ENCODE data around the gene SETD6. TPM values are rescaled to one million over a fixed set of nuclear protein-coding genes. Genes with fewer than 3 reads are reported as not detected.
"Not testable (repeated sequence)": the region's sequence is repeated elsewhere in the genome, so short reads cannot be mapped to it uniquely, and the experiment has no call there.

The SETD6 gene
- polyA plus RNA-seq, 2 of the 4 experiments (the other 2 are of a cell fraction): 19.2 to 27.5 TPM

DNA sequence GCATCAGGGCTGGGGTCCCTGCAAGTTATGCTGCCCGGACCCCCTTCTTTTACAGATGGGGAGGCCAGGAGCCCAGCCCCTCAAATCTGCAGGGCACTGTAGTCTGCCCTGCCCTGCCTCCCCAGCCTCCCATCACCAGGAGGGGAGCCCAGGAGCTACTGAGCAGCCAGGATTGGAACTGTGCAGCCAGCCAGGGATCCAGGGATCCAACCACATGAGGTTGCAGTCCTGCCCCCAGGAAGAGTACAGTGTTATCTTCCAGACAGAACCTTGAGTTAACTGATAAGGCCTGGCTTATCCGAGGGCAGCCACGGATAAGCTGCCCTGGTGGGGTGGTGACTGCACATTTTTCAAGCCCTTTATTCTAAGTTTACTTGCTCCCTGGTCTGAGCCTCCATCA is 26.8 kb upstream of the SETD6 start:
- FAIRE-seq (no peak), DNase-seq (ENCODE audit: low read depth in 1 of 2, low spot score in 1 of 2) (no peak), ATAC-seq (peak; percentile 67 to 72)
- Histone ChIP-seq H3K4me3 (no peak overlapping the region), H3K27ac (no peak overlapping the region), H3K4me1 (0 out of 3 replicates have a peak, but pooled peaks cover 2% of the 10 kb centered on the region), H3K4me2 (no peak overlapping the region), H3K9me3 (no peaks in the 10 kb centered on the region)
- 56% methylated on average over 3 of the region's 3 CpGs for WGBS (ENCODE audit: missing lambda C conversion rate)
- TF ChIP-seq BHLHE40 (IDR thresholded peaks at IDR 0.05; ENCODE audit: low read depth, low read length) (no peak), PHF8 (IDR thresholded peaks at IDR 0.05; ENCODE audit: borderline replicate concordance, low read depth) (no peak), MYC (IDR thresholded peaks at IDR 0.05; ENCODE audit: borderline replicate concordance, low read length) (no peak), POLR2A (IDR thresholded peaks at IDR 0.05; ENCODE audit: low read length) (no peak), CHD4 (IDR thresholded peaks at IDR 0.05; ENCODE audit: borderline replicate concordance) (no peak), HEYL (CRISPR knock-in tag; IDR thresholded peaks at IDR 0.05) (no peak), GATA3 (IDR thresholded peaks at IDR 0.05; ENCODE audit: borderline replicate concordance) (no peak), MAFK (IDR thresholded peaks at IDR 0.05; ENCODE audit: partially characterized antibody) (no peak), FOSL2 (IDR thresholded peaks at IDR 0.05) (no peak), FOSL2 (CRISPR knock-in tag; IDR thresholded peaks at IDR 0.05) (no peak), ZNF302 (CRISPR knock-in tag; IDR thresholded peaks at IDR 0.05) (no peak)
- CTCF ChIA-PET: interaction anchor here (0.6 to 23.4 kb wide), 41 partner anchors 9 to 335 kb away, joined by 3 to 721 read pairs (median 6); partner anchors contain the start of genes GINS3 and NDRG4
- POLR2A ChIA-PET: interaction anchor here (1.3 kb wide), 1 partner anchor 96 kb away, joined by 3 read pairs; the partner anchor contains the start of gene GINS3

DNA sequence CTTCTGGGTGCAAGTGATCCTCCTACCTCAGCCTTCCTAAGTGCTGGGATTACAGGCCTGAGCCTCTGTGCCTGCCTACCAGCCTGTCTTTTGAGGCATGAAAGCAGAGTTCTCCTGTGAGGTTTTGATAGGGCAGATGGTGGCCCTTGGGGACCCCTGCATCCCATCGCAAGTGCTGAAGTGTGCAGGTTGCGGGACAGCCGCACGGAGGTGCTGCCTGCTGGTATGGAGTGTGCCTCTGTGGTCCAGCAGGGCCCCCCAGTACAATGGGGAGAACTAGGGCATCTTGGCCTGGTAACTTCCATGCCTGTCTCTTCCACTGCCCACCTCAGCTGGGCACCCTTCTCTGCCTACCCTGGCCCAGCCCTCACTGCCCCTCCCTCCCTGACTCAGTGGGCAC is 25.3 kb upstream of the SETD6 start:
- ChIA-PET POLR2A (no interaction called here), CTCF (interaction anchor here (5.7 to 23.4 kb wide), 2 partner anchors 7 to 150 kb away, joined by 58 to 721 read pairs; partner anchors contain the start of gene NDRG4)
- no peak for DNase-seq (ENCODE audit: low read depth in 1 of 2, low spot score in 1 of 2)
- Histone ChIP-seq H3K27ac (no peak overlapping the region), H3K4me2 (no peak overlapping the region), H3K4me3 (no peak overlapping the region), H3K4me1 (0 out of 3 replicates have a peak, but pooled peaks cover 2% of the 10 kb centered on the region), H3K9me3 (no peaks in the 10 kb centered on the region)
- TF ChIP-seq, protein P1, sequence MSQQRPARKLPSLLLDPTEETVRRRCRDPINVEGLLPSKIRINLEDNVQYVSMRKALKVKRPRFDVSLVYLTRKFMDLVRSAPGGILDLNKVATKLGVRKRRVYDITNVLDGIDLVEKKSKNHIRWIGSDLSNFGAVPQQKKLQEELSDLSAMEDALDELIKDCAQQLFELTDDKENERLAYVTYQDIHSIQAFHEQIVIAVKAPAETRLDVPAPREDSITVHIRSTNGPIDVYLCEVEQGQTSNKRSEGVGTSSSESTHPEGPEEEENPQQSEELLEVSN (IDR thresholded peaks at IDR 0.05; ENCODE audit: borderline replicate concordance, low read depth): no peak
- TF ChIP-seq EHMT2 (IDR thresholded peaks at IDR 0.05; ENCODE audit: low read depth) (no peak), MYC (IDR thresholded peaks at IDR 0.05; ENCODE audit: borderline replicate concordance, low read length) (no peak), HOXA7 (CRISPR knock-in tag; IDR thresholded peaks at IDR 0.05) (no peak), POLR2AphosphoS2 (conservative IDR thresholded peaks at IDR 0.05; ENCODE audit: low read length) (no peak), RNF2 (IDR thresholded peaks at IDR 0.05; ENCODE audit: borderline replicate concordance, low read depth) (no peak), POLR2A (IDR thresholded peaks at IDR 0.05; ENCODE audit: low read length) (no peak)
- WGBS (ENCODE audit: missing lambda C conversion rate): 89% methylated on average over 3 of the region's 4 CpGs
- no peak for ATAC-seq
- FAIRE-seq: no peak

DNA sequence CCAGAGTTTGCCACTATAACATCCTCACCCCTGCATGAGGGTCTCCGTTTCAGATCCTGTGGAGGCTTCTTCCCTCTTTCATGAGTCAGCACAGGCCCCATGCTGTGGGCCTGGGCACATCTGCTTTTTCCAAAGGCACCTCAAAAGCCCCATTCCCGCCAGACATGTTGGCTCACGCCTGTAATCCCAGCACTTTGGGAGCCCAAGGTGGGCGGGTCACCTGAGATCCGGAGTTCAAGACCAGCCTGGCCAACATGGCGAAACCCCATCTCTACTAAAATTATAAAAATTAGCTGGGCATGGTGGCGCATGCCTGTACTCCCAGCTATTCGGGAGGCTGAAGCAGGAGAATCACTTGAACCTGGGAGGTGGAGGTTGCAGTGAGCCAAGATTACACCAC is 24.8 kb upstream of the SETD6 start:
- CTCF ChIA-PET: interaction anchor here (23.4 kb wide), 1 partner anchor 151 kb away, joined by 721 read pairs; no protein-coding TSS in a partner anchor
- H3K4me2 ChIP-seq; FAIRE-seq; H3K4me3 ChIP-seq; DNase-seq (ENCODE audit: low read depth in 1 of 2, low spot score in 1 of 2); H3K9me3 ChIP-seq; H3K27ac ChIP-seq; H3K4me1 ChIP-seq; POLR2A ChIA-PET; ATAC-seq: not testable (repeated sequence)
- WGBS (ENCODE audit: missing lambda C conversion rate): 85% methylated on average over 8 of the region's 8 CpGs

DNA sequence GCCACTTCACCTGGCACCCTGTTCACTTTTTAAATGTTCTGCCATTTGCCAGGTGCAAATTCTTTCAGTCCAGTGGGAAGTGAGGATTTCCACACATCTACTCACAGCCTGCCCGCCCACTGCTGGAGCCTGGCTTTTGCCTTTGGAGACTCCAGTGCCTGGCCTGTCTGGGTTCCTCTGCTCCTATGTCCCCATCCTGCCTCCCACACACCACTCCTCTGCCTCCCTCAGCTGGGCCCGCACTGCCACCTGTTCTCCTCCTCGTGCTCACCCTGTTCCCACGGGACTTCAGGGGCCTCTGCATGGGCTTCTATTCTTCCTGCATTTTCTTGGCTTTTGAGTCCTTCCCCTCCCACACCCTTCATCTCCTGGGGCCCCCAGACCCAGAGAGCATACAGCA is 23.3 kb upstream of the SETD6 start:
- ChIA-PET CTCF (interaction anchor here (0.9 to 23.4 kb wide), 3 partner anchors 152 to 265 kb away, joined by 3 to 721 read pairs (median 9); no protein-coding TSS in a partner anchor), POLR2A (no interaction called here)
- H3K4me1 ChIP-seq: 0 out of 3 replicates have a peak, but pooled peaks cover 2% of the 10 kb centered on the region
- no peaks in the 10 kb centered on the region for H3K9me3 ChIP-seq
- no peak for TF ChIP-seq SREBF2 (IDR thresholded peaks at IDR 0.05)
- TF ChIP-seq KDM5A (IDR thresholded peaks at IDR 0.05): no peak
- TF ChIP-seq GATA3 (IDR thresholded peaks at IDR 0.05; ENCODE audit: borderline replicate concordance): no peak
- no peak for TF ChIP-seq FOSL2 (IDR thresholded peaks at IDR 0.05)
- no peak for TF ChIP-seq FOSL2 (CRISPR knock-in tag; IDR thresholded peaks at IDR 0.05)
- TF ChIP-seq JUN (IDR thresholded peaks at IDR 0.05): no peak
- TF ChIP-seq RCOR1 (IDR thresholded peaks at IDR 0.05; ENCODE audit: low read depth, low read length): no peak
- no peak for TF ChIP-seq CHD2 (IDR thresholded peaks at IDR 0.05; ENCODE audit: low read length, partially characterized antibody)
- ATAC-seq: no peak
- no peak overlapping the region for H3K4me2 ChIP-seq
- WGBS (ENCODE audit: missing lambda C conversion rate): 90% methylated on average over 4 of the region's 4 CpGs
- no peak overlapping the region for H3K27ac ChIP-seq
- no peak for FAIRE-seq
- no peak for DNase-seq (ENCODE audit: low read depth in 1 of 2, low spot score in 1 of 2)
- no peak overlapping the region for H3K4me3 ChIP-seq

All from A549 (cell line).